Cerebellar nuclear complex (tissue), 1 donor: ENCODE results near the gene IFNAR2.
"Not testable (repeated sequence)": the region's sequence is repeated elsewhere in the genome, so short reads cannot be mapped to it uniquely, and the experiment has no call there.

Experiments used
- DNase-seq, 2 experiments: peaks; one replicate each; lab custom pipeline; 2025; lab: John Stamatoyannopoulos, UW

The IFNAR2 gene

DNA sequence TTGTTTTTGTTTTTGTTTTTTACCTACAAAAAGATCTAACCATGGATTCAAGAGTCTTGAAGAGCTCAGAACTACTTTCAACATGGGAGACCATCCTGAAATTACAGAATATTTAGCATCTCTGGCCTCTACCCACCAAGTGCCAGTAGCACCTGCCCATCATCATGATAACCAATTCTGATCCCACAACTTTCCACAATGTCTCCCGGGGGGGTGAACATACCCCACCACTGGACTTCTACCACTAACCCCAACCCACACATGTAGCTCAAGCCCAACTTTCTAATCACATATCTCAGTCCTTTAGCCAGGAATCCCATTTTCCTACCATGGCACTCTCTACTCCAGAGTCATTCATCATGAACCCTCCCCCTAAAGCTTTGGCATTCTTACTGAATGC, 15.7 kb upstream of the IFNAR2 start:
- DNase-seq, result no peak

DNA sequence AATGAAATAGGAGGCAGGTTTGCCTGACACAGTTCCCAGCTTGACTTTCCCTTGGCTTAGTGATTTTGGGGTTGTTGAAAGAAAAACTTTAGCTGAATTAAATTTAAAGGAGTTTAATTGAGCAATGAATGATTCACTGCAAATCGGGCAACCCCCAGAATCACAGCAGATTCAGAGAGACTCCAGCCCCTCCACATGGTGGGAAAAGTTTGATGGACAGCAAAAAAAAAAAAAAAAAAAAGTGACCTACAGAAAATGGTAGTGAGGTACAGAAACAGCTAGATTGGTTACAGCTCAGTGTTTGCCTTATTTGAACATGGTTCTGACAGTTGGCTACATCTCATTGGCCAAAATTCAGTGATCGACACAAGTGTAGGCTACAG, 12.6 kb upstream of the IFNAR2 start:
- DNase-seq, result no peak

DNA sequence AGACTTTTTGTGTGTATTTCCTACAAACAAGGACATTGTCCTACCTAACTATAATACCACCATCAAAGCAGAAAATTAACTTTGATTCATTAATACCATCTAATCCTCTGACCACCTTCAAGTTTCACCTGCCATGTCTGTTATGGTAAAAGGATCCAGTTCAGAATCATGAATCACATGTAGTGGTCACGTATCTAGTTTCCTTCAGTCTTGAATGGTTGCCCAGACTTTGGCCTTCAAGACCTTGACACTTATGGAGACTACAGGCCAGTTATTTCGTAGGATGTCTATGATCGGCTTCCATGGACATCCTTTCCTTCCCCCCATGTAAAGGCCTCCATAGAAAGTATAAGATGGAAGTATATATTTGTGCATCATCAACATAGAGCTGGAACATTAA, 10.4 kb upstream of the IFNAR2 start:
- no peak for DNase-seq

DNA sequence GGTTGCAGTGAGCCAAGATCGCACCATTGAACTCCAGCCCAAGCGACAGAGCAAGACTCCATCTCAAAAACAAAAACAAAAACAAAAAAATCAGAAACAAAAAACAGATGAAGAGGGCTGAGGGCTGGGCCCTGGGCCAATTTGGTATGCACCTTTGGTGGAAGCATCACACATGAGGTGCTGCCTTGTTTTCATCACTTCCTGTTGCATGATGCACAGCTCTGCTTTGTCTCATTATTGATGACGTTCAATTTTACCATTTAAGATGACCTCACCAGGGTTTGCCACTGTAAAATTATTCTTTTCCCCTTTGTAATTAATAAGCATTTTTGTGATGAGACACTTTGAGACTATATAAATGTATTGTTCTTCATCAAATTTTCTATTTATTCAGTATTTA, 9.8 kb upstream of the IFNAR2 start:
- DNase-seq, result no peak

DNA sequence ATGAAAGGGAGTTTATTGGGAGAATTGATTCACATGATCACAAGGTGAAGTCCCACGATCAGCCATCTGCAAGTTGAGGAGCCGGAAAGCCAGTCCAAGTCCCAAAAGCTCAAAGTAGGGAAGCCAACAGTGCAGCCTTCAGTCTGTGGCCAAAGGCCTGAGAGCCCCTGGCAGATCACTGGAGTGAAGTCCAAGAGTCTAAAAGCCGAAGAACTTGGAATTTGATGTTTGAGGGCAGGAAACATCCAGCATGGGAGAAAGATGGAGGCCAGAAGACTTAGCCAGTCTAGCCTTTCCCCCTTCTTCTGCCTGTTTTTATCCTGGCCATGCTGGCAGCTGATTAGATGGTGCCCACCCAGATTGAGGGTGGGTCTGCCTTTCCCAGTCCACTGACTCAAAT, 4.4 kb upstream of the IFNAR2 start:
- DNase-seq, result not testable (repeated sequence)

DNA sequence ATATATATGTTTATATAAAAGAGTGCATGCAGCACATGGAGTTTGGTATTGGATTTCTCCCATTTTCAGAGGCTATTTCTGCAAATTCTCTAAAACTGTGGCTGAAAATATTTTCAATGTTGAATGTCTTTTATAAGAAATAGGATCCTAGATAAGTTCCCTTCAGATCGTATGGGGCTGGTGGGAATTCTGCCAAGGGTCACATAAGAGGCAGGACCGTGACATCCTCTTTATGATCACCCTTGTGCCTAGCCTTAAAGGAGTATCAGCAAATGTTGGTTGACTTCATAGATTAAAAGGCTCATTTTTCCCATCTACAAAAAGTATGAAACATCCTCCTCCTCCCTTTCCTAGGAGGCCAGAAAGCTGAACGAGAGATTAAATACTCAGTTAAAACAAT, 1.3 kb upstream of the IFNAR2 start:
- DNase-seq, result no peak

DNA sequence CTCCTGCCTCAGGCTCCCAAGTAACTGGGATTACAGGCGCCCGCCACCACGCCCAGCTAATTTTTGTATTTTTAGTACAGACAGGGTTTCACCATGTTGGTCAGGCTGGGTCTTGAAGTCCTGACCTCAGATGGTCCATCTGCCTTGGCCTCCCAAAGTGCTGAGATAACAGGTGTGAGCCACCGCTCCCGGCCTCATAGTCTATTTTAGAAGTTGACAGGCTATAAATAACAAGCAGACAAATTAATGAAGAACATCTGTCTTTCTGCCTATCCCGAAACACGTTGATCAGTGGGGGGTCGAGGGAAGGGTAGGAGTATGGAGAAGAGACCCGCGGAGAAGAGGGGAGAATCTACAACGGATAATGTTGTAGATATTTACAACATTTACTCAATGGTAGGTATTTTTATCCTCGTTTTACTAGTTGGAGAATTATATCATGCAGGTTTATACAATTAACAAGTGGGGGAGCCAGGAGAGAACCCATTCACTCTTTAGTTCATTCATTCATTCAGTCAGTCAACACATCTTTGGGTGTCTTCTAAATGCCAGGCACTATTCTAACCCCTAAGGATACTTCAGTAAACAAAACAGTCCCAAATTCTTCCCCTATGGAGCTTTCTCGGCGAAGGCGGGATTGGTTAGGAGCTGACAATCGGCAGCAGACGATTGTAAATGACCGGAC, 497 bp upstream of the IFNAR2 start:
- no peak for DNase-seq

DNA sequence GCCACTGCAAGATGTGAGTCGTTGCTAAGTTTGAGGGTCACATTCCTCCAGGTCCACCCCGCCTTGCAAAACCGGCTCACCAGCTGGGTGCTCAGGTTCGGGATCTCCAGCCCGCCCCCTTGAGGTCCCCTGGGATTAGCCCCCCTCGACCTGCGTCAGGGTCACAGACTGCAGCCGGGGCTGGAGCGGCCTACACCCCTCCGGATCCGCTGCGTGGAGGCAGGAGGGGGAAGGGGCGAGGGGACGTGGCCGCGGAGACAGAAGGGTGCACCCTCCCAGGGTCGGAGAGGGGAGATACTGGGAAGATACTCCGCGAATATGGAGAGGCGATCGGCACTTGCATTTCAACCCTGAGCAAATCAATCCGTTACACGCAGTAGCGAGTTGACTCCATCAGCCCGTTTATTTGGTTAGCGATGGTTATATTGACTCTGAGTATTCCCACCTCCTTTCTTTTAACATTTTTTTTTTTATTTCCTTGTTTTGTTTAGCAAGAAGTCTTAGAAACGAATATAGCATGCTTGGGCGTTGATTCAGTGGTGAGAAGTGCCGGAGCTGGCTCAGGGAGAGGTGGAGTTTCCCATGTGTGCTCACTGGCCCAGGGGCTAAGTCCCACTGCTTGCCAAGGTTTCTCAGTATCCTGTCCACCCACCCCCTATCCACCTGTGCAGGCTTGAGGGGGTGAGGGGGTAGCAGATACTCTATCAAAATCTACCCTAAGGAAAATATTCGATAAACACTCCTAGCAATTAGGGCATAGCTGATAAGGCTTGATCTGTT, 997 bp downstream of the IFNAR2 start:
- DNase-seq, result no peak

DNA sequence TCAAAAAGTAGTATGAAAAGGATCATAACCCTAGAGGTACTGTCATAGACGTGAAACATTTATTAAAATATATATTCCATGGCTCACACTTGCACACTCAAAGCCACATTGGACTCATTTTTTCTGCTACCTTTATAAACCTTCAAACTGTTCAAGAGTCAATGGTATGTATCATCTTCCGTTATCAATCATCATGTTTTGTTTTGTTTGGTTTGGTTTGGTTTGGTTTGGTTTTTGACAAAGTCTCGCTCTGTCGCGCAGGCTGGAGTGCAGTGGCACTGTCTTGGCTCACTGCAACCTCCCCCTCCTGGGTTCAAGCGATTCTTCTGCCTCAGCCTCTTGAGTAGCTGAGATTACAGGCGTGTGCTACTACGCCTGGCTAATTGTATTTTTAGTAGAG, 1.8 kb downstream of the IFNAR2 start:
- DNase-seq, result no peak

DNA sequence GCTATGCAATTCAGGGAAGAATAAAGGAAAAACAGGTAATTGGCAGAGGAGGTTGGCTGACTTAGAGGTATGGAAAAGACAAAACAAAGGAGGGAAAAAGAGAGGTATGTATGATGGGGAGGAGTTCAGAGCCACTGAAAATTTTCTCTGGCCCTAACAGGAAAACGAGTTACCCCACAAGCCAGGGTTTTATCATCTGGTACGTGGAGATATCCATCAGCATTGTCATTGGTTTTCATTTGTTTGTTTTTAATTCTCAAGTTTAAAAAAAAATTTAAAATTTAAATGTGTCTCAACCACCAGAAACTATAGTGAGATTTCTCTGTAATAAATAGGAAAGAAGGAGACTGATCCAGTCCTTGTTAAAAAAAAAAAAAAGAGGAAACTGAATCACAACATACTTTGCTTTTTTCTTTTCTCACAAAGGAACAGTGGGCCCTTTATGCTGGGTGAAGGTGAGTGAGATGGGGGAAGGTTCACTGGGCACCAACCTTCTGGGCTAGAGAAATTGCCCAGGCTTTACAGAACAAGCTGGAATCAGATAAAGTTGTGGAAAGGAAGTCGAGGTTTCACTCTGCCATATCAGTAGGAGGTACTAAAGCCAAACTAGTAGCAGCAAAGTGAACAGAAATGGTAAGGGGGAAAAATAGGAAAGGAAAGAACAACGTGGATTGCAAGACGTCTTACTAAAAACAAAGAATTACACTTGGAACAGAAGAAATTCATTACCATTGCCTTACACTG, 2.7 kb downstream of the IFNAR2 start:
- DNase-seq, result no peak

DNA sequence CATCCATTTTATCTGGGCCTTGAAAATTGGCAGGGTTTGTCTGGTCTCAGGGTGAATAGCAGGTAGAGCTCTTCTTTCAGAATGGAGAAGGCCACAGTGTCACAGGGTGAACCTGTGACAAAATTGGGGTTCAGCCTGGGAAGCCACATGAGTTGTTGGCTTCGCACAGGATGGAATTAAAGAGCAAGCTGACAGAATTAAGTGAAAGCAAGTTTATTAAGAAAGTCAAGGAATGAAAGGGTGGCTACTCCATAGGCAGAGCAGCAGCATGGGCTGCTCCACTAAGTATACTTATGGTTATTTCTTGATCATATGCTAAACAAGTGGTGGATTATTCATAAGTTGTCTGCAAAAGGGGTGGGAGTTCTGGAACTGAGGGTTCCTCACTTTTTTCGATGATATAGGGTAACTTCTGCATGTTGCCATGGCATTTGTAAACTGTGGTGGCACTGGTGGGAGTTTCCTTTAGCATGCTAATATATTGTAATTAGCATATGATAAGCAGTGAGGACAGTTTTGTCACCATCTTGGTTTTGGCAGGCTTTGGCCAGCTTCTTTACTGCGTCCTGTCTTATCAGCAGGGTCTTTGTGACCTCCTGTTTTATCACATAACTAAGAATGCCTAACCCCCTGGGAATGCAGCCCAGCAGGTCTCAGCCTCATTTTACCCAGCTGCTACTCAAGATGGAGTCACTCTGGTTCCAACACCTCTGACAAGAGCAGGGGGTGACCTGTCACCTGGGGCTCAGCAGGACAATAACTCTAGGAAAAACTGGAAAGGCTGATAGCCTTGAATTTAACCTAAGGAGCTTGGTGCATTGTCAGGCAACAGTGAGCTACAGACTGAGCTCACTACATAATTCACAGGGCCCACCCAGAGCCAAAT, 5.1 kb downstream of the IFNAR2 start:
- no peak for DNase-seq

DNA sequence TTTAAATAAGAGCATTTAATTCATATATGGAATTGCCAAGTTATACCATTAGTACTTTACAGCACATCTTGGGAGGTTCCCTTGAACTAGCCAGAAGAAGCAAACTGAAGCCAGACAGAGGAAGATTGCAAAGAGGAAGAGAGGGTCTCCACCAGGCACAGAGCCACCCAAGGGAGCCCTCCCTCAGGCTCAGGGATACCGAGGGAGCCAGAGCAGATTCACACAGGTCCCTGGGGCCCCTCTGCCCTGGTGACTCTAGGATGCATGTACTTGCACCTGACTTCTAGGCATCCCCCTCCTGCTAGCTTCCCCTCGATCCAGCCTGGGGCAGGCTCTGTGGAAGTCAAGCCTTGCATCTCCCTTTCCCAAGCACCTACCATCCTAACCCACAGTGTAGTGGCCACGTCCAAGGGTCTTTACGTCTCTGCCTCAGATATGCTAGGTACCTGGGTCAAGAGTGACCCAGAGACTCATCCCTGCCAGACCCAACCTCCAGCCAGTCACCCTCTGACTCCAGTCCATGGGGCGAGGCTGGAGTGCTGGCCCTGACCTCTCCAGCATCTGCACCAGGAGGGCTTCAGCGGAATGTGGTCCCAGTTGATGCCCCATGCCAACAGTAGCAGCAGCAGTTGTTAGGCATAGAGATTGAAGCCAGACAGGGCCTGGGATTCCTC, 6.4 kb downstream of the IFNAR2 start:
- DNase-seq, result no peak

DNA sequence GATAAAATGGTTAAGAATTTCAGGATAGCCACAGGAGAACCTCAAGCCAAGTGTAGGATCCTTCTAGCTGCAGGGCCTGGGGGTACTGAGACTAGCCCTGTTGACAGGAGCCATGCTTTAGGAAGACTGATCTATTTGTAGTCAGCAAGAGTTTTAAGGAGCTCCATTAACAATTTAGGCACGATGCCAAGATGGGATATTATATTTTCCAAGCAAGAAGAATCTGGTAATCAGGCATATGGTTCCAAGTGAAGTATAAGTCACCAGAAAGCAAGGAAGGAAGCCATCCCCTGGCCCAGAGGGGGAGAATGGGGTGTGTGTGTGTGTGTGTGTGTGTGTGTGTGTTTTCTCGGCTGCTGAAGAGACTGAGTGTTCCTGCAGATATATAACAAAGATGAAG, 7.0 kb downstream of the IFNAR2 start:
- DNase-seq, result no peak

DNA sequence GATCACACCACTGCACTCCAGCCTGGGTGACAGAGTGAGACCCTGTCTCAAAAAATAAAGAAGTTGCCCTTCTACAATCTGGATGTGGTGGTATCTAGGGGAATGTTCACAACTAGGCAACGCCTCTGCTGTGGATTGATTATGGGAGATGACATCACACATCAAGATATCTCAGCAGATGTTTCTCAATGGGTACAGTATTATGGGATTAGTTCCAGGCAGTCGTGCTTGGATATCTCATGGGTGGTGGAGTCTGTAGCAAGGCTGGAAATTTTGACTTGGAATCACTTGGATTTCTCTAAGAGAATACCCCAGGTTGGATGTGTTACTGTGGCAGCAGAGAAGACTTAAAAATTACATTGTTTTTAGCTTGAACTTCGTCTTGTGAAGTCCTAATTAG, 7.7 kb downstream of the IFNAR2 start:
- no peak for DNase-seq

DNA sequence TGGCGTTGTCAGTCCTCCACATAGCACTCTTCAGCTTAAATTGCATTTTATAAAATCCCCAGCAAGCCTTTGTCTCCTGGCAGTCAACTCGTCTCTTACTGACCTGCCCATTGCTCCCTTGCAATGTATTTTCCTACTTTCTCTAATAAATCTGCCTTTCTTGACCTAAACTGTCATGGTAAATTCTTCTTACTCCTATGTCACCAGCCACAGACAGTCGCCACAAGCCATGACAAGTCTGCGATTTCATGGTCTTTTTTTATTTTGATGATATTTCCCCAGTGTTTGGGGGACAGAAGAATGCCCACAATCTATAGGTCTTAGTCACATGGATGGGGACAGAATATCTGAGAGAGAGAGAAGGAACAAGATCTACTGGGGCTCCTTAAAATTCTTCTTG, 8.4 kb downstream of the IFNAR2 start:
- no peak for DNase-seq

DNA sequence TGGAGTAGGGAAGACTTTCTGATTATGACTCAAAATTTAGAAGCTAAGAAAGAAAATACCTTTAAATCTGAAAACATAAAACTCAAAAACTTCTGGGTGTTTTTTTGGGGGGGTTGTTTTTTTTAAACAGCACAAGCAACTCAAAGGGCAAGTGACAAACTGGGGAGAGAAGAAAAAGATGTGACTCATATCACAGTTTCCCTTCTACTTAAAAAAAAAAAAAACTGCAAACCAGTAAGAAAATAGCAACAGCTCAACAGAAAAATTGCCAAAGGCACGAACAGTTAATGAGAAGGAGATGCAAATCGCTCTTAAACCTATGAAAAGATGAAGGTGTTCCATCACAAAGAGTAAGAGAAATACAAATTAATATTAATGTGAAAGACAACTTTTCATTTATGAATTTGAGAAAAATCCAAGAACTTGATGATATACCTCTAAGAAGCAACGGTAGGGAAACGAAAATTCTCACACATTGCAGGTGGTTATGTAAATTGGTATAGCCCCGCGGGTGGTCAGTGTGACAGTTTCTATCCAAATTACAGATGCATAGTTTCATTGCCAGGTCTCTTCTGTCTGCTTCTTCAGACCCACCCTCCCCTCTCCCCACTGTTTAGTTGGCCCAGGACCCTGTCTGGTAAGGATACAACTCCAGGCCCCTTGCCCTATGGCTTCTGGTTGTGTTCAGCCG, 9.0 kb downstream of the IFNAR2 start:
- DNase-seq, result no peak

DNA sequence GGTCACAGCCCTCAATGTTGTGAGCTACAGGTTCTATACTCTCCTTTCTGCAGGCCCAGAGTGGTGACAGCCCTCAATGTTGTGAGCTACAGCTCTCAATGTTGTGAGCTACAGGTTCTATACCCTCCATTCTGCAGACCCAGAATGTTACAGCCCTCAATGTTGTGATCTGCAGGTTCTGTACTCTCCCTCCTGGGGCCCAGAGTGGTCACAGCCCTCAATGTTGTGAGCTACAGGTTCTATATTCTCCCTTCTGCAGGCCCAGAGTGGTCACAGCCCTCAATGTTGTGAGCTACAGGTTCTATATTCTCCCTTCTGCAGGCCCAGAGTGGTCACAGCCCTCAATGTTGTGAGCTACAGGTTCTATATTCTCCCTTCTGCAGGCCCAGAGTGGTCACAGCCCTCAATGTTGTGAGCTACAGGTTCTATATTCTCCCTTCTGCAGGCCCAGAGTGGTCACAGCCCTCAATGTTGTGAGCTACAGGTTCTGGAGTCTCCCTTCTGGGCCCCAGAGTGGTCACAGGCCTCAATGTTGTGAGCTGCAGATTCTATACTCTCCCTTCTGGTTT, 9.9 kb downstream of the IFNAR2 start:
- not testable (repeated sequence) for DNase-seq

DNA sequence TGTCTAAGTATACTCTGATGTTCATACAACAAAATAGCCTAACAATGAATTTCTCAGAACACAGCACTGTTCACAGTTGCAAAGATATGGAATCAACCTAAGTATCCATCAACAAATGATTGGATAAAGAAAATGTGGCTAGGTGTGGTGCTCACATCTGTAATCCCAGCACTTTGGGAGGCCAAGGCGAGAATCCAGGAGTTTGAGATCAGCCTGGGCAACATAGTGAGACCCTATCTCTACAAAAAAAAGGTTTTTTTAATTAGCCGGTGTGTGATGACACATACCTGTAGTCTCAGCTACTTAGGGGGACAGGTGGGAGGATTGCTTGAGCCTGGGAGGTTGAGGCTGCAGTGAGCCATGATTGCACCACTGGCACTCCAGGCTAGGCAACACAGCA, 10.7 kb downstream of the IFNAR2 start:
- DNase-seq, result no peak

DNA sequence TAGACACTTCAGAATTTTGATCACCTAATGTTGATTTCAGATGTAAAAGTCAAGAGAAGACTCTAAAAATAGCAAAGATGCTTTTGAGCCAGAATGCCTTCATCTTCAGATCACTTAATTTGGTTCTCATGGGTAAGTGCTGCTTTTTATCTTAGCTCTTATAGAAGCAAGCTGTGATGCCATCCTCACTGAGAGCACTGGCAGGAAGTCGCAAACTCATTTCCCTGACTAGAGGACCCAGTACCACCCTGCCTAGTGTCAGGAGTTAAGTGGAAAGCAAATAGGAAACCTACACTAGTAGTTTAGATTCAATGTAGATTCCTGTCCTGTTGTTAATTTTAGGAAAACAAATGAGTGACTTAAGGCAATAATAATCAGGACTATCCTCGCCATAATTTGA, 12.1 kb downstream of the IFNAR2 start:
- DNase-seq, result no peak

DNA sequence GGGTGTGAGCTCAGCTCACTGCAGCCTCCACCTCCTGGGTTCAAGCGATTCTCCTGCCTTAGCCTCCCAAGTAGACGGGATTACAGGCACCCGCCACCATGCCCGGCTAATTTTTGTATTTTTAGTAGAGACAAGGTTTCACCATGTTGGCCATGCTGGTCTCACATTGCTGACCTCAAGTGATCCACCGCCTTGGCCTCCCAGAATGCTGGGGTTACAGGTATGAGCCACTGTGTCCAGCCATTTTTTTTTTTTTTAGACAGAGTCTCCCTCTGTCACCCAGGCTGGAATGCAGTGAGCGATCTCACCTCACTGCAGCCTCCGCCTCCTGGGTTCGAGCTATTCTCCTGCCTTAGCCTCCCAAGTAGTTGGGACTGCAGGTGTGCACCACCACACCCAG, 13.1 kb downstream of the IFNAR2 start:
- not testable (repeated sequence) for DNase-seq
